ENCODE results near the gene CDK5RAP1.
A peak's percentile ranks its signal among the peaks of the same experiment; 100 is the strongest.

The CDK5RAP1 gene

GRCh38 chr20:33401184-33401920, at the start of gene CDK5RAP1:
Gene CDK5RAP1, minus strand, starts transcription at chr20:33401519. Its CDS starts 4,455 bp downstream, at chr20:33397064.
- no peak for TF ChIP-seq CTCF (IDR thresholded peaks at IDR 0.05; ENCODE audit: insufficient read depth, missing control alignments)
- DNase-seq (ENCODE audit: insufficient read length, low spot score) (peak; percentile 55), FAIRE-seq (no peak)

GRCh38 chr20:33450867-33451266, 49.5 kb upstream of the CDK5RAP1 start:
- FAIRE-seq (no peak), DNase-seq (ENCODE audit: insufficient read length, low spot score) (no peak)
- TF ChIP-seq CTCF (IDR thresholded peaks at IDR 0.05; ENCODE audit: insufficient read depth, missing control alignments): no peak

- no peak for DNase-seq (ENCODE audit: insufficient read length, low spot score)
- no peak for TF ChIP-seq CTCF (IDR thresholded peaks at IDR 0.05; ENCODE audit: insufficient read depth, missing control alignments)
- no peak for FAIRE-seq
Observed at GRCh38 chr20:33445881-33446625, 44.7 kb upstream of the CDK5RAP1 start.

GRCh38 chr20:33444797-33445560, 43.7 kb upstream of the CDK5RAP1 start:
- no peak for DNase-seq (ENCODE audit: insufficient read length, low spot score)
- peak; percentile 45 for TF ChIP-seq CTCF (IDR thresholded peaks at IDR 0.05; ENCODE audit: insufficient read depth, missing control alignments)
- no peak for FAIRE-seq

- no peak for FAIRE-seq
- peak; percentile 96 for DNase-seq (ENCODE audit: insufficient read length, low spot score)
- TF ChIP-seq CTCF (IDR thresholded peaks at IDR 0.05; ENCODE audit: insufficient read depth, missing control alignments): no peak
Observed at GRCh38 chr20:33443512-33444239, 42.4 kb upstream of the CDK5RAP1 start, which contains the start of gene SNTA1. Gene SNTA1, minus strand, starts transcription at chr20:33443763. Its CDS starts 143 bp downstream, at chr20:33443620.

- no peak for FAIRE-seq
- peak; percentile 40 for DNase-seq (ENCODE audit: insufficient read length, low spot score)
- no peak for TF ChIP-seq CTCF (IDR thresholded peaks at IDR 0.05; ENCODE audit: insufficient read depth, missing control alignments)
Observed at GRCh38 chr20:33443006-33443511, 41.7 kb upstream of the CDK5RAP1 start.

Data from D721Med (cell line).